HG02852 (cell line): ENCODE measurements around the gene AGRN.
"Not testable (repeated sequence)": the region's sequence is repeated elsewhere in the genome, so short reads cannot be mapped to it uniquely, and the experiment has no call there.

Experiments
- ATAC-seq: cut with Tn5 transposase; IDR thresholded peaks from one replicate; pipeline ENCODE4 v1.9.1; 2021; ENCODE audit warnings: mild to moderate bottlenecking, moderate library complexity; ENCODE audit not compliant: unreplicated experiment

AGRN gene

GRCh38 chr1:981491-981954 lies 38.4 kb upstream of the AGRN start:
- ATAC-seq: no peak

- no peak for ATAC-seq
Measured at GRCh38 chr1:981955-982558, 37.9 kb upstream of the AGRN start, which contains the start of gene PERM1. TSS of gene PERM1 (minus strand) at chr1:982093. CDS start at chr1:981029, 1,064 bp downstream.

- ATAC-seq: no peak
Measured at GRCh38 chr1:982765-983436, 37.0 kb upstream of the AGRN start.

GRCh38 chr1:983798-984475 lies 36.0 kb upstream of the AGRN start:
- no peak for ATAC-seq

- ATAC-seq: no peak
Measured at GRCh38 chr1:984476-984814, 35.5 kb upstream of the AGRN start.

GRCh38 chr1:985126-985525 lies 34.8 kb upstream of the AGRN start:
- ATAC-seq: no peak

GRCh38 chr1:988061-988460 lies 31.9 kb upstream of the AGRN start:
- ATAC-seq: not testable (repeated sequence)

GRCh38 chr1:991275-991674 lies 28.6 kb upstream of the AGRN start:
- ATAC-seq: not testable (repeated sequence)

- ATAC-seq: no peak
Measured at GRCh38 chr1:991895-992294, 28.0 kb upstream of the AGRN start.

- no peak for ATAC-seq
Measured at GRCh38 chr1:992362-992761, 27.6 kb upstream of the AGRN start.

- ATAC-seq: no peak
Measured at GRCh38 chr1:993379-993995, 26.4 kb upstream of the AGRN start.

GRCh38 chr1:994546-994945 lies 25.4 kb upstream of the AGRN start:
- not testable (repeated sequence) for ATAC-seq

GRCh38 chr1:995665-996633 lies 24.0 kb upstream of the AGRN start:
- ATAC-seq: no peak

- ATAC-seq: no peak
Measured at GRCh38 chr1:996851-997712, 22.8 kb upstream of the AGRN start.

GRCh38 chr1:997713-997992 lies 22.3 kb upstream of the AGRN start:
- ATAC-seq: no peak

- ATAC-seq: no peak
Measured at GRCh38 chr1:997993-998744, 21.8 kb upstream of the AGRN start.

- no peak for ATAC-seq
Measured at GRCh38 chr1:998745-998994, 21.2 kb upstream of the AGRN start.

GRCh38 chr1:998995-999724 lies 20.8 kb upstream of the AGRN start:
- no peak for ATAC-seq
